Activated CD8-positive, alpha-beta memory T cell treated with anti-CD3 and anti-CD28 coated beads, Interleukin-2, amount 50 U/mL, for 1 hour (primary cell): ENCODE results near the gene PRCD.
A peak's percentile ranks its signal among the peaks of the same experiment; 100 is the strongest.

Source experiments
- DNase-seq: peaks from one replicate; pipeline ENCODE4 v3.0.0-alpha.2; 2020; ENCODE audit errors: extremely low read depth

The PRCD gene

DNA sequence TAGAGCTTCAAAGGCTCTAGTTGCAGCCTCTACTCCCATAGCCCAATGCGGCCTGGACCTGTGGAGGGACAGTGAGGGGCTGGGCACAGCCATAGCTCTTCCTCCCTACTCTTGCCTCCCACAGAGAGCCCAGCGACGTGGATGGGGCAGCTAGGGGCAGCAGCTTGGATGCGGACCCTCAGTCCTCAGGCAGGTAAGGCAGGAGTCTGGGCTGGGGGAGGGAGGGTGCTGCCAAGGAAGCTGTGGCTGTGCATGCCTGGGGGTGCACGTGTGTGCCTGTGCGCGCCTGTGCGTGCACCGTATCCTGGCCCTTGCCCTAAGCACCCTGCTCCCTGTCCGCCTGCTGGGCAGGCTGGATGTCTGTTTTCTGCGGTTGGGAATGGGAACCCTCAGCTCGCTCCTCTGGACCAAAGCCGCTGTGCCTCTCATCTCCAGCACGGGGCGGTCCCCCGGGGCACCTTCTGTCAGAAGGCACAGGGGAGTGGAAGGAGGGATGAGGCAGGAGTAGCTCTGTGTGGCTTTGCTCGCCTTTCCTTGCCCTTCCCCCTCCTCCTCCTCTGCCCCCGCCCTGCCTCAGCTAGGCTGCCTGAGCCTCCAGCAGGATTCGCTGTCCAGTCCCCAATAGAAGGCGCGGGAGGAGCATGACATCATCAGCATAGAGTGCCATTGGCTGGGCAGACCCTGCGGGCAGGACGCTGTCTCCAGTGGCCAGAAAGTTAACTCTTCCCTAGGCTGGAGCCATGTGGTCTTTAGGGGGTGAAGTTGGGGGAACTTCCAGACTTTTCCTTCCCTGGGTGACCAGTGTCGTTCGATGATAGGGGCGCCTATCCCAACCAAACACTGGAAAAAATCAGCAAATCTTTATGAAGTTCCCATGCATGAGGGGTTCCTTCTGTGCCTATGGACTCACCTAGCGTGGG lies 797 bp downstream of the PRCD start:
- no peak for DNase-seq

DNA sequence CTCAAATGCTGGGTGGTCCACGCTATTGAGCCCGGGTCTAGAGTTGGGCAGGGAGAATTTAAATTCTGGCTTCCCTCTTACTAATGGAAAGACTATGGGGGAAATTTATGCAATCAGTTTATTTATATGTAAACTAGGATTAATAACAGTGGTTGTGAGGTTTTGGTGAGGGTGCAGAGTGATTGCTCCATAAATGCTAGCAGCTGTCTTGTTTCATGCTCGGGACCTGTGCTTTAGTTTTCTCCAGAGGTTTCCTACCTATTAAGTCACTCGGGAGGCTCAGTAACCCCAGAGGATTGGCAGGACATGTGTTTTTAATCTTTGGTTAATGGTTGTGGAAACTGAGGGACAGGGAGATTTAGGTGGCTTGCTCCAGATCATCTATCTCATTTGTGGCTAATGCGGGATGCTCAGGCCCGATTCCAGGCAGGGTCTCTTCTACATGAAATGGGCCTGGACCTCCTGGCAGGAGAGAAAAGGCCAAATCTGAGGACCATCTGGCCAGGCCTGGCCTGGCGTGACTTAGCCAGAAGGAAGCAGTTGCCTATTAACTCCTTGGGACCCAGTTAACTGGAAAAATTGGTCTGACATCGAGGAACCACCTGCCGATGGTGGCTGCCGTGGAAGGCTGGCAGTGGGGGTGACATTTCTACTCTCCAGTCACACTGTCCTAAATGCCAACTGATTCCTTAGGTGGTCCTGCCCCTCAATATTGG lies 2.1 kb downstream of the PRCD start:
- no peak for DNase-seq

DNA sequence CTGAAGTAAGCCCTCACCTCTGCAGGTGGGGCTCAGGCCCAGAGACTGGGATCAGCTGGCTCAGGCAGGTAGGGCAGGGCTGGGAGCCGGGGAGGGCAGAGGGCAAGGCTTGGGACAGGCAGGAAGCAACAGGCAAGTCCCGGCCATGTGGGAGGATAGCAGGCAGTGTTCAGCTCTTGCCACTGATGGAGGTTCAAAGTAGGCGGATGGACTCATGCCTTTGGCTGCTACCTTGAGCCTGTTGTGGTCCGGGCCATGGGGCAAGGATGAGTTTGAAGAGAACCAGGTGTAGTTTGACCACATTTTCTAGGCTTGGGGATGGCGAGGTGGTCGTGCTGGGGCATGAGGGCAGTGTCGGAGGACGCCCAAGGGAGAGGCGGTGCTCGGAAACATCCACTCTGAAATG lies 2.7 kb downstream of the PRCD start:
- DNase-seq, result no peak

DNA sequence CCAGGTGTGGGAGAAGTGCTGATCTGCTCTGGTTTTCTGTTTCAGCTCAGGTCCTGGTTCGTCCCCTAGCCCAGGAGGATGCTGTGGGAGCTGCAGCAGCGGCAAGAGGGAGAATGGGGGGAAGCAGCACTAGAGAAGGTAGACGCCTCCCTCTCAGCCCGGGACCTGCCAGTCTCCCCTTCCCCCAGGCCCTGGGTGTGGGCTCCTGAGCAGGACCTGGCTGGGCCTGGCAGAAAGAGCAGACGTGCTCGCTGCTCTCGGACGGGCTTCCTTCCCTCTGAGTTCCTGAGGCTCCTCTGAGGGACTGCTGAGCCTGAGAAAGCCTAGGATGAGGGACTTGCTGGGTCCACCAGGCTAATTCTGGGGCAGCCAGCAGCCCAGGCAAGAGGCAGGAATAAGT lies 3.1 kb downstream of the PRCD start:
- no peak for DNase-seq

DNA sequence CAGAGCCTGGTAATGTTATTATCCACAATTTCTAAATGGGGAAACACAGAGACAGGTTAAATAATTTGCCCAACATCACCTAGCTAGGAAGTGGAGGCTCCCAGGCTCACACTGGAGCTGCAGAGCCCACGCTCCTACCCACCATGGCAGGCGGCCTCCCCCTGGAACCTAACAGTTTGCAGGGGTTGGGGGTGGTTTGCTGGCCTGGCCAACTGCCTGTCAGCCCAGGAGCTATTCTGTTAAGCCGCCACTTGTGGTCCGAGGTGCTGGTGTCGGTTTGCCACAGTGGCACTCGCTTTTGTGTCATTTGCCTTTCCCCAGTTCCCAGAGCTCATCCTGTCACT lies 3.6 kb downstream of the PRCD start:
- DNase-seq, result no peak

DNA sequence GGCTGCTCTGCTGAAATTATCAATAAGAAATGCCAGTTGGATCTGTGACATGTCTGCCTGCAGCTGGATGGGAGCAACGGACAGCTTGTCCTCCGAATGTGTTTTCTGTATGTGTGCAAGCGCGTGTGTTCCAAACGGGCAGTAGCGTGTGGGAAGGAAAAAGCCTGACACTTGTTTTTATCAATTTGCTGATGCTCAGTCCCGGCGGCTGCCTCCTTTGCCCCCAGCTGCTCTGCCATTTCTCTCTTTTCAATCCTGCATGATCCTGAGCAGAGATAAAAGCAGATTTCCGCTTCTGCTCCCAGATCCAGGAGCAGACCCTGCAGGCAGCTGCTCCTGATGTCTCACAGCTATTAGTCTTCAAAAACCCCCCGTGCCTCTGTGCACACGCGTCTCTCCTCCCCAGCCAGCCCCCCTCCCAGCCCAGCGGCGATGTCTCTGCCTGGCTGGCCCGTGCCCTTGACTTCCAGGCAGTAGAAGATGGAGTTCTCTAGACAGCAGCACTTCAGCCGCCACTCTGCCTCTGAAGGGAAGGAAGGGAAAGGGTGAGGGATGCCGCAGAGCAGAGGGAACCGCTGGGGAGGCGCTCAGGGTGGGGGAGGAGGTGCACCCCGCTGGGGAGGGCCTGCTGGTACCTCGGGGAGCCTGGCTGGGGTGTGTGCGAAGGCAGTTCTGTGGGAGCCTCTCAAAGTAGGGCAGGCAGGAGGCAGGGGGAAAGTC lies 4.1 kb downstream of the PRCD start:
- no peak for DNase-seq

DNA sequence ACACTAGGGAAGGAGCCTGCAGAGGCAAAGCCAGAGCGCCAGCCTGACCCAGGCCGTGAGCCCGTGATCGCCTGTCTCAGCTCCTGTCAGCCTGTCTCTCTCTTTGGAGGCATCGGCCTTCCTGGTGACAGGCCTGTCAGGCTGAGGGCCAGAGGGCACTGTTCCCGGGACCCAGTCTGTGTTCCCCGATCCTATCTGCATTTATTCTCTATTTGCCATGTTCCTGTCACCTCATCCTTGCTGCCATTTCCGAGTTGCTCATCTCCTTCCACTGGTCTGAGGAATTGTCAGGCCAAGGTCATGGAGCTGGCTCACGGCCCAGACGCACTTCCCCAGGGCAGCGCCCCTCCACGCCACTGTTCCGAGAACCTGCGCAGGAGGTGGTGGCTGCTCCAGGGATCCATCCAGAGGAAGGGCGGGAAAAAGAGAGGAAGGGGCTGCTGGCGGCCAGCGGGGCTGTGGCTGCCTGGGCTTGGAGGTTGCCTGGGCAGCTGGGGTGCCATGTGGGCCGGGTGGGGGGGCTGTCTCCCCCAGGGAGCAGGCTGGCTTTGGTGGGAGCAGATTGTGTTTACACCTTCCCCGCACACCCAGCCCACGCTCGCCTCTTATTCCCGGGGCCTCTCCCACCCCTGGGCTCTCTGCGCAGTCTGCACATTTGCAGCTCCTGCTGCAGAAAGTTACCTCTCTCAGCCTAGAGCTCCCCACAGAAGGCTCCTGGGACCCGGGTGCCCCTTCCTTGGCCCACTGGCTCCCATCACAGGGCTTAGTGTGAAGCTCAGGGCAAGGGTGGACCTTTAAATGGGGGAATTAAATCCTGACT lies 4.9 kb downstream of the PRCD start:
- DNase-seq, result no peak

DNA sequence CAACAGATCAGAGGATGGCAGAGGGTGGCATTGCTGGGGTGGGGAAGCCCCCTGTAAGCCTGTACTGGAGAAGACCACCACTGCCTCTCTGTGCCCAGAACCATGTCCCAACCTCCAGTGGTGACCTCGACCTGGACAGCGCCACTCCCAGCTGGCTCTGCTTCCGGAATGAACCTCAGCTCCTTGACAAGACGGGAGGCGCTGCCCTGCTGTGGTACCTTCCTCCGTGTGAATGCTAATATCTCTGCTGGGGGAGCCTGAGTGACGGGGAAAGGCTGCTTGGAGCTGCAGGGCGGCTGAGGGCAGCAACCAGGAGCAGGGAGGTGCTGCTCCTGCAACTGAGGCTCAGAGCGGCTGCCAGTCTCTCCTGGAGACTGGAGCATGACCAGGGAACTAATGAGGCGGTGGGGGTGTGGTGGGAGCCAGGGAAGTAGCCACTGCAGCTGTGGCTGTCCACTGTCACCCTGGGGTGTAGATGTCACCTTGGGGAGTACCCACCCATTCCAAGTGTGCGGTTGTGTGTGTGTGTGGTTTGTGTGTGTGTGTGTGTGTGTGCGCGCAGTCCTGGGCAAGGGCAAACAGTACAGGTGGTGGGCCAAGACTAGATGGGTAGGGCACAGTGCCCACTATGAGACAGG lies 6.2 kb downstream of the PRCD start:
- DNase-seq, result no peak

DNA sequence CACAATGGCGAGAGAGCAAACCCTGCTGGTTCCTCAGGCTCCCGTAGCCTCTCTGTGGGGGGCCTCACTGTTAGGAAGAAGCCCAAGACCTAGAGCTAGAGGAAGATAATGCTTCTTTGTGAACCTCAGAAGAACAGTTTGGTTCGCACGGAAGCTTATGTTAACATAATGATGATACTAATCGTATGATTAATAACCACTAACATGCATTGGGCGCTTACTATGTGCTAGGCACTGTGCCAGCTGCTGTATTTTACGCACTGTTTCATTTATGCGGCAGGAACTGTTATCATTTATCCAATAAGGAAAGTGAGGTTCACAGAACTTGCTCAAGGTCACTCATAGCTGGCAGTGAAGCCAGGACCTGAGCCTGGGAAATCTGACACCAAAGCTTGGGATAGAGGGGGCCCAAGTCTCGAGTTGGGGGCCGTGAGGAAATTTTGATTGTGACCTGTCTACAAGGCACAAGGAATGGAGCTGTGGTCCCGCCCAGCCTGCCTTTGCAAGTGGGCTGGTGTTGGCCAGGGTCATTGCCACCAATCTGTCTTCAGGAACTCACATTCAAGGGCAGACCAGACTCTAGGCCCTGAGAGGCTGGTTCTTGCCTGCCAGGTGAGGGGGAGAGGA lies 6.8 kb downstream of the PRCD start:
- no peak for DNase-seq

DNA sequence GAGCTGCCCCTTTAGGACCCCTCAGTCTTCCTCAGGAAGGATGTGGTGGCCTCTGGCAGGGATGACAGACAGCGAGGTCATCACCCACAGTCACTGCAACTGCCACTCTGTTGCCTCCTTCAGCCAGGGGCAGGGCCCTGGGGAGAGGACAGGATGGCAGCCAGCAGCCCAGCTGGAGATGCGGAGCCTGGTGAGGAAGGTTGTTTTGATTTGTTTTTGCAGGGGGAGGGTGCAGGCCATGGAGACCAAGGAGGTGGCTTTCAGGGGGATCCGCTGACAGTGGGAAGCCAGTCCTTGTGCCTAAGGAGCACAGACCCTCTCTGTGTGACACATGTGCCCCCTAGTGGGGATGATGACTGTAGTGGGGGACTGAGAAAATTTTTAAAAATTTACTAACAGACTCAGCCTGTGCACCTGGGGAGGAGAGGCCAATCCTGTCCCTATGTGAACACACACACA lies 7.4 kb downstream of the PRCD start:
- peak; percentile 53 for DNase-seq

DNA sequence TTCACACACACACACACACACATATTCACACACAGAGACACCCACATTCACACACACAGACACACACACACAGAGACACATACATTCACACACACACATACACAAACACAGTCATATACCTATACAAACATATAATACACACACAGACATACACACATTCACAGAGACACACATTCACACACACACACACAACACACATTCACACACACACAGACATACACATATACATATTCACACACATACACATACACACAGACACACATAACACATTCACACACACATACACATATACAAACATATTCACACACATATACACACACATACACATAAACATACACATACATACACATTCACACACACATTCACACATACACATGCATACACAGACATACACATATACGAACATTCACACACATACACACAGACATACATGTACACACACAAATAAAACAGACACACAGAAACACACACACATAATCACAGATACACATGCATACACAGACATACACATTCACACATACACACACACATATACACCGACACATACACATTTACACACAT lies 7.9 kb downstream of the PRCD start:
- DNase-seq, result no peak

DNA sequence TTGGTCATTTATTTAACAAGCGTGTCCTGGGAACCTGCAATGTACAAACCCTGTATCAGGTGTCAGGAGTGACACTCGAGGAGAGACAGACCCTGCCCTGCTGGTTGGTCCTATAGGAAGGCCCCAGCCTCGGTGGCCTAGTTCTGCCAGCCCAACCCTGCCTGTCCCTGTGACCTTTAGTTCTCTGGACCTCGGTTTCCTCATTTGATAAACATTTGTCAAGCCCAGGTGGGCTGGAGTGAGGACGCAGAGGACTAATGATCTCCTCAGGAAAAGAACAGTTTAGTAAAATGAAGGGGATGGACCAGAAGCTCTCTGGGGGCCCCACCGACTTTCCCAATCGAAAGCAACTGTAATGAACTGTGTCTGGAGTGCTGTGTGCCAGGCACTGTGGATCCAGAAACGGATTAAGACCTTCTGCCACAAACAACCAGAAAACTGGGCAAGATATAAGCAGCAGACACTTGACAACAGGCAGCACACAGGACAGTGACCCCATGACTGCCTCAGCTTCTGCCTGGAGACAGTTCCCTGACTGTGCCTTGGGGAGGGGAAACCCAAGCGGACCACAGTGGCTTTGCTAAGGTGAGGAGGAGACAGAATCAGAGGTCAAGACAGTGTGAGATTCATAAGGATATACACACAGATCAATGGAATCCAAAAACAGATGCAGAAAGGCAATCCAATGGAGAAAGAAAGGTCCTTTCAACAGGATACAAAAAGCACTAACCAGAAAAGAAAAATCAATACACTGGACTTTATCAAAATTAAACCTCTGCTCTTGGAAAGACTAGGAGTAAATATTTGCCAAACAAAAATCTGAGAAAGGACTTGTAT lies 8.8 kb downstream of the PRCD start:
- no peak for DNase-seq

DNA sequence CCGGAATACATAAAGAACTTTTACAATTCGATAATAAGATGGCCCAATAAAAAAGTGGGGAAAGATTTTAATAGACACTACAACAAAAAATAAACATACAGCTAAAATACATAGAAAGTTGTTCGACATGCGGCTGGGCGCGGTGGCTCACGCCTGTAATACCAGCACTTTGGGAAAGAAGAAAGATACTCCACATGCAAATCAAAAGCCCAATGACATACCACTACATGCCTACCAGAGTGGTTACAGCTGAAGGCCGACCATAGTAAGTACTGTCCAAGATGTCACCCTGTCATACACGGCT lies 9.3 kb downstream of the PRCD start:
- no peak for DNase-seq

DNA sequence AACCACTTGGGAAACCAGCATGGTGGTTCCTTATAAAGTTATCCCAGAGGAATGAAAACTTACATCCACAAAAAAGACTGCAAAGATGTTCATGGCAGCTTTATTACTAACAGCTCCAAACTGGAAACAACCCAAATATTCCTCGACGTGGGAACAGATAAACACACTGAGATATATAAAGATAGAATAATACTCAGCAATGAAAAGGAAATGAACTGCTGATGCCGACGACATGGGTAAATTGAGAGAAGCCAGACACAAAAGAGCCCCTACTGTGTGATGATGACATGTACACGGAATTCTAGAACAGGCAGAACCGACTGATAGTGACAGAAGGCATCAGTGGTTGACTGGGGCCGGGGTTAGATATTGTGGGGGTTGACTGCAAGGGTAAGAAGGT lies 9.7 kb downstream of the PRCD start:
- no peak for DNase-seq

DNA sequence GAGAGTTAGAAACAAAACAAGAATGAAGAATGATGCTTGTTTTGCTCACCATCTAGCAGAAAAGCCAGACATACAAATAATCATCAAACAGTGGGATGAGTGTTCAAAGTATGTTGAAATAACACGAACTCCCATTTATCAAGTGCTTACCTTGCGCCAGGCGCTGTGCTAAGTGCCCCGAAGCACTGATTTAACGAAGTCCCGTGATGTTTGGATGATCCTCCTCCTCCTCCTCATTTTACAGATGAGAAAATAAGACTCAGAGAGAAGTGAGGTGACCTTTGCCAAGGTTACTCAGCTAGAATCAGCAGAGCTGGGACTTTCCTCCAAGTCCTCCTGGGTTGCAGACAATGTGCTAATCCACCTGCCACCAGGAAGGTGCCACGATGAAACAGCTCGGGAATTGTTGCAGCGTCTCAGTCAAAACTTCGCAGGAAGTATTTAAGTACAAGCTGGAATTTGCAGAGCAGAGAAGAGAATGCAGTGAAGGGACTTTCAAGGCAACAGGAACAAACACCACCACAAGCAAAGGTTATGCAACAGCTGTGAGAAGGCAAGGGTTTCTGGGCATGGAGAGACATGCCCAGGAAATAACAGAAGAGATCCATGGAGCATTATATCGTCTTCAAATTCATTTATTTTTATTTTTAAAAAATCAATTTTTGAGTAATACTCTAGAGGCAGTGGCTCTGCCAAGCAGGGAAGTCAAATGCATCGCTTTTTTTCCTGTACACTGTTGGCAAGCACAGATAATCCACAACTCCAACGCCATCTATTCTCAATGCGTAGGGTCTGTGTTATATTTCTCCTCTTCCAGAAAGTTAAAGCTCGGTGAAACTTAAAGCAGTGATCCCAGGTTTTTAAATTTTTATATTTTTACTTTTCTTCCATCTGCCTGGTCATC lies 11.1 kb downstream of the PRCD start:
- no peak for DNase-seq

DNA sequence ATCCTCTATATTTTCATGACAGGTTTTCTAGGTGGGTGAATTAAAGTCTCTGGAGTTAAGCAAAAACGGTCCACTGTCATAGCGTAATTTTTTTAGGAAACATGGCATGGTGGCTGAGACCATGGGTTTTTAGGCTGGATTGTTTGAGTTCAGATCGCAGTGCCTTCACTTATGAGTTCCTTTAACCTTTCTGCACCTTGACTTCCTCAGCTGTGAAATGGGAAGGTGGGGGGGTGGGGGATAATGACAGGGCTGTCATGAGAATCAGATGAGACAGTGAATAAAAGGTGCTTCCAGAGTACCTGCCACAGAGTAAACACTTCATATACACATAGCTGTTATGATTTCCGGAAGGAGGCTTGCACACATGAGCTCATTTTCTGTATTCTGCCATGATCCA lies 11.8 kb downstream of the PRCD start:
- no peak for DNase-seq

DNA sequence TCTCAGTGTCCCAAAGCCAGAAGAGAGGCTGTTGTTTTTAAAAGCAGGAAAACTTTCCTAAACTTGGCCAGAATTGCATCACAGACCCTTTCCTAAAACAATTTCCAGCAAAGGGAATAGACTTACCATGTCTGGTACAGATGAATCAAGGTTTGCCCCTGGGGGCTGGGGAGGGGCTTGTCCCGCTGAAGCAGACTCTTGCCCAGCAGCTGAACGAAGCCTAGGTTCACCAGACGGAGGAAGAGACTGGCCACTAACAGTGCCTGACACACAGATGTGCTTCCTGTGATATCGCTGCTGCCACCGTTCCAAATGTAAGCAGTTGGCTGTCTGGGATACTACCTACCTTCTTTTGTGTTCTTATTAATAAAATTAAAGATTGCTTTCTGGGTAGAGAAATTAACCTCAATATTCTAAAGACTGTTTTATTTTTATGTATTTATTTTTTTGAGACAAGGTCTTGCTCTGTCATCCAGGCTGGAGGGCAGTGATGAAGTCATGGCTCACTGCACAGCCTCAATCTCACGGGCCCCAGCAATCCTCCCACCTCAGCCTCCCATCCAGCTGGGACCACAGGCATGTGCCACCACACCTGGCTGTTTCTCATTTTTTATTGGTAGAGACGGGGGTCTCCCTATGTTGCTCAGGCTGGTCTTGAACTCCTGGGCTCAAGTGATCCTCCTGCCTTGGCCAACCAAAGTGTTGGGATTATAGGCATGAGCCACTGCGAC lies 13.5 kb downstream of the PRCD start:
- no peak for DNase-seq

DNA sequence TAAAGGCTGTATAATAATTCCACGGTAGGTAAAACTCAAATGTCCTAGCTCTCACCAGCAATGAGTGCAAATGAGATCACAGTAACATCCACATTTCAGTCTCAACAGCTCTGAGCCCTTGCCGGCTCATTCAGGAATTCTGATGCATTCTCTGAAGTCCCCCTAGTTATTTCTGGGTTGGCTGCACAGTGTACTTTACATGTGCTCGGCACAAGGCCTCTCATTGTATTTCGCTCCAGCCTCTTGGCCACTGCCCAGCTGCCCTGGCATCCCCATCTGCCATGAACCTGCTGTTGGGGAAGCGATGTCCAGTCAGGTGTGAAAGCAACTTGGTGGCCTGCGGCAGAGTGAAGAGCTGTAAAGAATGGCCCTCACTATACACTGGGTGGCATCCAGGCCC lies 14.3 kb downstream of the PRCD start:
- no peak for DNase-seq
